Right renal pelvis (tissue), 4 donors: ENCODE results near the gene EDA. TPM values are rescaled to one million over a fixed set of nuclear protein-coding genes. Genes with fewer than 3 reads are reported as not detected.

ENCODE experiments used
- DNase-seq, 4 donors: peaks; one replicate each; pipeline ENCODE4 v3.0.0-alpha.2; 2013; ENCODE audit warnings: low read depth in 4 of 4, low spot score in 3 of 4, missing footprints in 1 of 4
- polyA plus RNA-seq, 4 donors: library from polyadenylated mRNA; unstranded; fragments of 120-200 nt; gene quantifications; one replicate each; pipeline ENCODE4 v1.2.1, GENCODE V29; 2013; ENCODE audit not compliant: insufficient read length in 4 of 4

The EDA gene
- polyA plus RNA-seq, 4 donors: 6.5 to 8.5 (median 6.9) TPM

DNA sequence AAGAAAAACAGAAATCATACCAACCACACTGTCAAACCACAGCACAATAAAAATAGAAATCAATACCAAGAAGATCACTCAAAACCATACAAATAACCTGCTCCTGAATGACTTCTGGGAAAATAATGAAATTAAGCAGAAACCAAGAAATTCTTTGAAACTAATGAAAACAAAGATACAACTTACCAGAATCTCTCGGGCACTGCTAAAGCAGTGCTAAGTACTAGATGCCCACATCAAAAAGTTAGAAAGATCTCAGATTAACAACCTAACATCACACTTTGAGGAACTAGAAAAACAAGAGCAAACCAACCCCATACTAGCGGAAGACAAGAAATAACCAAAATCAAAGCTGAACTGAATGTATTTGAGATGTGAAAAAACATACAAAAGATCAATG is 400.6 kb downstream of the EDA start:
- no peak for DNase-seq

DNA sequence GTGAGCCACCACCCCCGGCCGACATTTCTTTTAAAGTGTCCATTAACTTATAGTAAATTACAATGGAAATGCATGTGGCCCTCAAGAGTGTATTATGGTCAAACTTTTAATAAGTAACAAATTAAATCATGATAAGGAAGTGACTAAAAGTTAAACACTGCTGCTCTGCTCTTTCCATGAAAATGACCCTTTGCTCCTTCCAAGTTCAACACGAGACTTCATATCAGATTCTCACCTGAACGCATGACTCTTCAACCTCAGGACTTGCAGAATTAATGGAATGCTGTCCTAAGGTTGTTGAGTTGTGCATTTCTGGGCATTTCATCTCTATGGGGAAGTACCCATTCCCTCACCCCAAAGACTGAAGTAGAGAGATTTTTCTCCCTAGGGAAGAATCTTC is 406.7 kb downstream of the EDA start:
- no peak for DNase-seq

DNA sequence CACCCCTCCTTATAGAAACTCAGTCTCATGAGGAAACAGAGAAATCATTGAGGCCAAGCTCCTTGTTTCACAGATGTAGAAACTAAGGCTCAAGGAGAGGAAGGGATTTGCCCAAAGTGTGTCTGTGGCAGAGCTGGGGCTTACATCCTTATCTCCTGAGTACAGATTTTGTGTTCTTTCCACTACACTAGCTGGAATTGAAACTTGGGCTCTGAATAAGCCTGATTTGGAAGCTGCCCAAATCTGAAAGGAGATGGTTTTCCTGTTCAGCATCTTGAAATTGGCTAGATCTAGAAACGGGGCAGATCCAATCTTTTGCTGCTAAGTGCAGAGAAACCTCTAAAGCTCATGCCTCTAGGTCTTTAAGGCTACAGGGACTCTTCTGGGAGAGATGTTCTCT is 409.6 kb downstream of the EDA start:
- no peak for DNase-seq

DNA sequence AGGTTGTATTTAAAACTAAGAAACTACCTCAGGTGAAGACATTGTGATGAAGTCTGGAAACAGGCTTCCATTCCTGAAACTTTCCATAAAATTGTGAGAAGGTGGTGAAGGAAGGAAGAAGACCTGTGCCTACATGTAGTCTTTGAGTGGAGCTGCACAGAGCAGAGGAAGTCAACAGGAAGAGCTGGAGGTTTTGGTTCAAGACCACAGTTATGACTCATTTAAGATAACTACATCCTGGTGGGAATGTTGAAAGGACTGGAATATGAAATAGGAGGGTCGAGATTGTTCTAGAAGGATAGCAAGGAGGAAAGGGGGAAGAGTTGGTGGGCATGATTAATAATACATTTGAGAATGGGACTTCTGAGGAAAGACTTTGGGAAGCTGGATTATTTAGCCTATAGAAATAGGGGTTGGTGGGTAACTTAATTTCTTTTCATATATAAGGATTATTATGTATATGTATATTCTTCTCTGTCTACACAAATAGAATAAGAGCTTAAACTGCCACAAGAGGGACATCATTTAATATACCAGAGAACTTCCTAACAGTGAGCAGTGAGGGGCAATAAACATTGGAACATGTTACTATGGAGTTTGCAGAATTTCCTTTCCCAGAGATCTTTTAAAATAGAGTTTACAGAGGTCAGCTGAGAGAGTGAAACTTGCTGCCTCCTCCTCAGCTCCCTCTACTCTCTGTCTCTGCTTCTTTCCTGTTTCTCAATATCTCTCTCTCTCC is 410.4 kb downstream of the EDA start:
- no peak for DNase-seq

DNA sequence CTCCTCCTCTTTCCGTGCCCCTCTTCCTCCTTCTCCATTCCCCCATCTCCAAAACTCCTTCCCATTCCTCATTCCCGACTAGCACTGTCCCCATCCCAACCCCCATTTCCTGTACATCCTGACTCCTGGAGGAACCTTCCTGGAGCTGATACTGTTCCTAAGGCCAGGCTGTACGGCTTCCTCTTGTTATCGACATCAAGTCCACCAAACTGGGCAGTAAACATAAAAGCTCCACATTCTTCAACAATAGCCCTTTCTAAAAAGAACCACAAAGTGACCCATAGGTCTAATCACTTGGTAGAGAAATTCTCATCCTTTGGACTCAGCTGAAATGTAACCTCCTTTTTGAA is 410.9 kb downstream of the EDA start:
- no peak for DNase-seq

DNA sequence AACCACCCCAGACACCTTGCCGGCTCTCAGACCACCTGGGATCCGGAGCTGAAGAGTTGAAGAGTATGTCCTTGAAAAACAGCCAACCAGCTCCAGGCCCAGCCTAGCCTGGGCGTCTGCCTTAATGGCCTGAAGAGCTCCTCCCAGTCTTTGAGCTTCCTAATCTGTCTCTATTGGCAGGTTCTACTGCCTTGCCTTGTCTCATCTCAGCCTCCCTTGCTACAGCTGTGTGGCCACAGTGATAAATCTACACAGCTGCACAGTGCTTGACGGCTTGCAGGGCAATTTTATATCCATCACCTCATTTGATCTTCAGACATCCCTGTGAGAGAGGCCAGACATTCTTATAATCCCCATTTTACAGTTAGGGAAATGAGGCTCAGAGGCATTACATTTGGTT is 413.9 kb downstream of the EDA start:
- DNase-seq: no peak

DNA sequence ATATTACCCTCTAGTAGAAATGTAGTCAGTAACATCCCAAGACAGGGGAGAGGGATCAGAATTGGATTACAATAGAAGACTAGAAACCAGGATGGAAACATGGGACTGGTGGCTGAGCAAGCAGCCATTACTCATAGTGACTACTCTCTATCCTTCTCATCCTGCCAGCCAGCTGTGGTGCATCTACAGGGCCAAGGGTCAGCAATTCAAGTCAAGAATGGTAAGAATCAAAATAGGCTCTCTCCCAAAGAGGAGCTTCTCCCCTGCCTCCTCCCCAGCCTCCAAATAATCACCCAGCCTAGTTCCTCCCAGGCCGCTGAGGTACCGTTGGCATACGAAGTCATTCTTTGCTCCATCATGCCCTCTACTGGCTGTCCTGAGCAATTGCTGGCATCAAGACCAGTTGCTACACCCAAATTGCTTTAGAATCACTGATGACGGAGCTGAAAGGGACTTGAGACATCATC is 414.4 kb downstream of the EDA start:
- peak in 2 of 4 donors; percentile 0 to 12 for DNase-seq

DNA sequence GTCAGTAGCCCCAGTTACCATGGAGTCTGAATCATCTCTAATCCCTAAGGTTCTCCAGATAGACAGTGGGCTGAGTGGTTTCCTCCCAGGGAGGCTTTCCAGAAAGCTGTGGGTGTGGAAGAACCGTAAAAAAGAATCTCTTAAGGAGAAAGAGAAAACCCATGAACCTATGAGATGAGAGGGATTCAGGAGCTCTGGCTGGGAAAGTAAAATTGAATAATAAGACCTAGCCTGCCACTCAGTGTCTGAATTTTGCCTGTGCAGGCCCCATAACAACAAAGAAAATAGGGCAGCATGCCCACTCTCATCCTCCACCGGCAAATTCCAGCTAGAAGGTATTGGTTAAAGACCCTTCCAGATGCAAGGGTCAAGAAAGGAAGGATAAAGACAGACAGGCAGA is 416.9 kb downstream of the EDA start:
- no peak for DNase-seq

DNA sequence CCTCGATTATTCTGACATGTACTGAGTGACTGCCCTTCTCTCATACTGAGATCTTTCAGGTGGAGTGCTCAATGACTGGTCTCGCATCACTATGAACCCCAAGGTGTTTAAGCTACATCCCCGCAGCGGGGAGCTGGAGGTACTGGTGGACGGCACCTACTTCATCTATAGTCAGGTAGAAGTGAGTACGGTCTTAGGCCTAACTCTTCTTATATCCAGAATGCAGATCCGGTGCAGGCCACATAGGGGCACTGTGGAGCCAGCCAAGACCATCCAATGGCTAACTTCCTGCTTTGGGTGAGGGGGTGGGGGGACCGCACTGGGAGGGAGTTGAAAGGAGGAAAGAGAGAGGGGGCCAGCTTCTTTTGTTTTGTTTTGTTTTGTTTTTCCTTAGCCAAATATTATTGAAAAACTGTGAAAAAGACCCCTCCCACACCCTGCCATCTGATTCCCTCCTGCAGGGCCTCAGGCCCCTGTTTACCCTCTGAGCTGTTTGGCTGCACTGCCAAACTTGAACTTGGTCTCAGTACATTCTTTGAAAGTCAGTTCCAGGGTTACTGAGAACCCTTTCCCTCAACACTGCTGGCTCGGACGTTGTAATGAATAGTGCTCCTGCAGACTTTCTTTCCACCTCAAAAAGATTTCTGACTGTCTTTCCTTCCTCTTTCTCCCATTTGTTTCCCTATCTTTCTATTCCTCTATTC is 417.6 kb downstream of the EDA start:
- DNase-seq: peak in 2 of 4 donors; percentile 3

DNA sequence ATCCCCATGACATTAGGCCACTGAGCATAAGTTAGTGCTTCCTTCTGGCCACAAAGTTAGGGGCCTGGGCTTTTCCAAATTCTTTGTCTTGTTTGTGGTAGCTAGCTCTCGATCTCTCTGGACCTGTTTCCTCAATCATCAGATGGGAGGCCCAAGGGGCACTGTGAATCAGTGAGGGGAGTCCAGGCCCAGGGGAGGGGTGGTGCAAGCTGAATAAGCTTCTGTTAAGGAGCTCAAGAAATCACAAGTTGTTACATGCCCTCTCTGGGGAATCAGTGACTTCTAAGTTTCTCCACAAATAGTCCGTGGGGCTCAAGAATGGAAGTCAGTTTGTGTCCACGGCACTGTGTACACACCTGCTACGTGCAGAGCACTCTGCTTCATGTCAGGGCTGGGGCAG is 418.7 kb downstream of the EDA start:
- no peak for DNase-seq

DNA sequence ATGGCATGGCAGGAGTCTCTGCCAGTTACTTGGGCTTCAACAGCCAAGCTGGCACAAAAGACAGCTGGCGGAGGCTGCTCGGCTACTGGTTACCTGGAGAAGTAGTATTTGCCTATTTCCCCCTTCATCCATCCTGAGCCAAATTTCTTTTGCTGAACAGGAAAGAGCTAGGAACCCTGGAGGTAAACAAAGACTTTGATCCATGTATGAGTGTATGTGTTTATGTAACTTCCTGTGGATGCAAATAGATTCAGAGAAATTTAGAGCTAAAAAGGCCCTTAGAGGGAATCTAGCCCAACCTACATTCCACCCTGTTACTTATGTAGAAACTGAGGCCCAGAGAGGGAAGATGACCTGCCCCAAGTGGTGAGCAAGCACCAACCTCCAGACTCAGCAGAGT is 422.6 kb downstream of the EDA start:
- DNase-seq: no peak

DNA sequence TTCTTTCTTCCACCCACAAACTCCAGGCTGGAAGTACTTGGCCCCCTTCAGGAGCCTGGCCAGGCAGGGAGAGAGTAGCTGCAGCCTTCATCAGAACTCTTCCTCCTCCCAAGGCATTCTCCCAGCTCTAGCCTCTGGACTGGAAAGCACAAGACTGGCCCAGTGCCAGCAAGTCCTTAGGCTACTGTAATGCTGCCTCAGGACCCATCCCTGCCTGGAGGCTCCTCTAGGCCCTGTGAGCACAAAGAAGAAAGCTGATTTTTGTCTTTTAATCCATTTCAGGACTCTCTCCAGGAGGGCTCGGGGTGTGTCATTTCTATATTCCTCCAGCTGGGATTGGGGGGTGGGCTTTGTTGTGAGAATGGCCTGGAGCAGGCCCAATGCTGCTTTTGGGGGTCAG is 423.0 kb downstream of the EDA start:
- DNase-seq: no peak

DNA sequence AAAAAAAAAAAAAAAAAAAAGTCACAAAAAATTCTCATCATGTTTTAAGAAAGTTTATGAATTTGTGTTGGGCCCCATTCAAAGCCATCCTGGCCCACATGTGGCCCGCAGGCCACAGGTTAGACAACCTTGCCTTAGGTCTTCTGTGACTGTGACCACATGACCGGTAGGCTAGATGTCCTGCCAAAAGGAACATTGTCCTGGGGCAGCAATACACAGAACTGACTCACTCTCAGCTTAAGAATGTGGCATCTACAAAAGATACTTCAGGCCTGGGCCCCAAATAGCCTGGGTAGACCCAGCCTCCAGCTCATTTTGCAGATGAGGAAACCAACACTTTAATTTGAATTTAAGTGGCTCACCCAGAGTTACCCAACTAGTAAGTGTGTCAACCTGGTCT is 423.8 kb downstream of the EDA start:
- no peak for DNase-seq

DNA sequence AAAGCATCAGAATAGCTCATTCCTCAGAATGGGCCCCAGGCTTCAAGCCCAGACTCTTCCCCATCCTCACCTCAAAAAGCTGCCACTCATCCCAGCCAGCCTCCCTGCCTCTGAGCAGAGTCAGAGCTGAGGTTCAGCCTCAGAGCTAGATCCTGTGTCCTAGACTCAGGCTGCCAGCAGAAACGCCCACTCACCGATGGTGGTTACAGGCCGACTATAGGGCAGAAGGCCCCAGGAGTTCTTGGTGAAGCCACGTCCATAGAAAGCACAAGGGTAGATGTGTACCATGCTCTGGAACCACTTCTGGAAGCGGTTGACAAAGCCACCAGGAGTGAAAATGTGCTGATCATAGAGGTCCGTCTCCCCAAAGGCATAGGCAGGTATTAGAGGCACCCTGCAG is 426.1 kb downstream of the EDA start:
- no peak for DNase-seq

DNA sequence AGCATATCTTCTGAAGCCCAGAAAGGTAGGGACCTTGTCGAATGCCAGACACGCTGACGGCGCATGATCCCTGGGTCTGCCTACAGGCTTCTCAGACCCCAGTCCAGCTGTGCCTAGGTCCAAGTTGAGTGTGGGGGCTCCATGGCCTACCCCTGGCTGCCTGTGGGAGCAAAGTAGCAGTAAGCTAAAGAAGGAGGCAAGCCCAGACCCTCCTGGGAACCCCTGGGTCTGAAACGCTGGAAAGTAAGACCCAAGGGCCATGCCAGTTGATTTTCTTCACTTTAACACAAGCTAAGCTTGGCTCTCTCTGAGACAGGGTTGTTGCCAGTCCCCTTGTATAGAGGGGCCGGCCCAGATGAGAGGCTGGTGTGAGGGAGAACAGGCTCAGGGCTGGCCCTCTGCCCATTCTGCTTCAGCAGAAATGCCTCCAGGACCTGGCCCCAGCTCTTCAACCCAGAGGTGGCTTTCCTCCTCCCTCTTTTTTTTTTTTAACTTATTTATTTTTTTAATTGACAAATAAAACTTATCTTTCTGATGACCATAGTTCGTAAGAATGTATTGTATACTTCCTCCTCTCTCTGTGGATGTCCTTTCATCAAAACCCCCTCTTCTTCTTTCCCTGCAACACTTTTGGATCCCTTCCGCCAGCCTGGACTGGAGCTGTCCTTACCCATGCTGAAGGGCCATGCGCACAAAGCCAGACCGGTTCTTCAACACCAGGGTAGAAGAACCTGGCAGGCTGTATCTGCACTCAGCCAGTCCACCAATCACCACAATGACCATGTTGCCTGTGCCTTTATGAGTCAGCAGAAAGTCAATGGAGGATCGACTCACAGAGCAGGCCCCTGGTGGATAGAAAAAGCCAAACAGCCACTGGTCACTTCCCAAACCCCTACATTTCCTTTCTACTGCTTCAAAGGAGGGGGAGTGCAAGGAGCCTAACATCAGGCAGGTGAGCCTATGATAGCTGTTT is 426.8 kb downstream of the EDA start:
- no peak for DNase-seq

DNA sequence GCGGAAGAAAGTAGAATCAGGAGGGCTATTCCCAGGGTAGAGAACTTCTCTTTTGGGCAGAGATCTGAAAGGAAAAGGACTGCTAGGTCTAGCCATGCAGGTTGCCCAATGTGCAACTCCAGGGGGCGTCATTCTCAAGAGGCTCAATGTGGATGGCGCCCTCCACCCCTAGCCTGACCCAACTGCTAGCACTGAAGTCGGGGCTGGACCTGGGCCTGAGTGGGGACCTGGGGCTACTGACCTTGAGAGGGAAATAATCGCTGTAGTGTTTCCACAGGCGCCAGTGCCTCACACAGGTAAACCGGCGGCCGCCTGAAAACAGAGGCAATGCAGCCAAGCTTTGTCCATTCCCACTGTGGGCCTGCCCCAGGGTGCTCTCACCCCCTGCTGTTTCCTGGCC is 427.8 kb downstream of the EDA start:
- no peak for DNase-seq

DNA sequence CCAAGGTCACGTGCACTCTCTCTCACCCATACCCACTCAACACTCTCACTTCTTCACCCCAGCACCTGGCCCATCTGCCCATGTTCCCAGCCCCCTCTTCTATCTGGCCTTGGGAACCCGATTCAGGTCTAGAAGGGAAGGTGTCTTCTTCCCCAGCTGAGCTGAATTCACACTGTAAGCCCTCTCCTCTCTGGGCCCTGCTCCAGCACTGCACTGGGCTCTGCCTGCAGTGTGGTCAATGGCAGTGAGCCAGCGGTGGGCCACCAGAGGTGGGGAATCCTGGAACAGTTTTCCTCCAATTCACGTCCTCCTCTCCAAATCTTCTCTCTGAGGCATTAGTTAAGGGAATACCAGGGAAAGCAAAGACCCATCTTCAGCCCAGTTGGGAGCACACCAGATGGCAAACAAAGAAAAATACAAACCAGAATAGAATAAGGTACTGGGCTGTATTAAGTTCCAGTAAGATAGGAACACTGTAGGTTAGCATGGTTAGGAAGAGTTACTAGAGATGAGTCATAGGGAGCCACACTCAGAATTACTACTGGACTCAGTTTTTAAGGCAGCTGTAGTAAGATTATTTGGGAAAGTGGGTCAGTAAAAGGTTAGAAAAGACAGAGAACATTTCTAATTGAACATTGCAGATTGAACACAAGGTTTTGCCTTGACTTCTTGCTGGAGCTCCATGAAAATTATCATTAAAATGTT is 428.8 kb downstream of the EDA start:
- no peak for DNase-seq

DNA sequence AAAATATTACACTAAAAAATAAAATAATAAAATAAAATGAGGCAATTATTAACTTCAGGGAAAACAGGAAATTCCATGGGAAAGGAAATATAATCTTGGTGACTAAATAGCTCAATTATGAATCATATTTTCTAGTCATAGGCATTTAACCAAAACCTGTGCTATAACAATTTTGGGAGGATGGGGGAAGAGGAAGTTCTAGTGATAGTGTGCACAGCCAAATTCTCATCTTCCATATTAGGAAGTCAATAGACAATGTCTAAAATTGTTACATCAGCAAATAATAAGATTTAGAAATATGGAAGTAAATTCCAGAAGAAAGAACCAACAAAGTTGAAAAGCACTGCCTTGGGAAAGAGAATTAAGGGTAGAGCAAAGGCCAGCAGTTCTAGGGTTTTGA is 431.1 kb downstream of the EDA start:
- DNase-seq: no peak

DNA sequence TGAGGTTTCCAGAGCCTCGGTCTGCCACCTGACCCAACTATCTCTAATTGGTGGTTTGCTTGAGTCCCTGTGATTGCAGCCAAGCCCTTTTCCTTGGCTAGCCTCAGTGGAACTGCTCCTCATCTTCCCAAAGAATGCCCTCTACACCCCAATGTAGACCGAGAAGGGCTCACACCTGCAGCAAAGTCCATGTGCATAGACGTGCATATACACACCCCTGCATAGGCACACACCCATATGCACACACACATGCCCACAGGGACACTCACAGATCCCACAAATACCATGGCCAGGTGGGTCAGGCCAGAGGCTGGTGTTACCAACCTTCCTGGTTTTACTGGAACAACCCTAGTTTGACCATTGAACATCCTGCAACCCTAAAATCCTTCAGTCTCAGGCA is 433.5 kb downstream of the EDA start:
- DNase-seq: no peak

DNA sequence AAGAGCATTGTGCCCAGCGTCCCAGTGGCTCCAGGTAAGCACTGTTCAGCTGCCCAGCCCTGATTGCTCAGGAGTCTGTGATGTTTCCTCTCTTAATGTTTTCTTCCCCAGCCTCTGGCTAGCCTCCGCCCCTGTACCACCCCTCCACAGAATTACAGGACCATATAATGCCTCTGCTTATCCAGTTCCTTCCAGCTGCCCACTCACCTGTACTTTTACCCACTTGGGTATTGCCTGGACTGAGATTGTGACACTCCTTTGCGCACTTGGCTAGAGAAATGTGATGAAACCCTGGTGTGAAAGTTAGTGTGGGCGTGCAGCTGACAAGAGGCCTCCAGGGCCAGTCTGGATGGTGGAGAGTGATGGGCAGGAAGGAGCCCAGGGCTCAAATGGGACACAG is 434.0 kb downstream of the EDA start, which contains the start of gene AWAT2:
AWAT2 (minus strand) TSS at position 14 of the 400 bp plus-strand sequence; CDS start at position 8, 6 bp downstream.
- no peak for DNase-seq
